T-cell (primary cell): ENCODE measurements around the gene SHB. TPM values are rescaled to one million over a fixed set of nuclear protein-coding genes. Genes with fewer than 3 reads are reported as not detected.

Experiments
- ATAC-seq, 4 experiments: fragments of 200-7000 bp in 3 of 4; fragments of 150-1000 bp in 1 of 4; cut with Tn5 transposase; replicated peaks in 1 of 4; 1 replicate in 3 of 4; 2 replicates in 1 of 4; pipeline ENCODE4 v1.10.0; 2021; ENCODE audit warnings: moderate library complexity in 3 of 4, mild to moderate bottlenecking in 2 of 4, moderate number of reproducible peaks in 1 of 4
- CTCF ChIA-PET, 2 donors: fragments of 300-600 bp; sonication (Branson Sonifier 250); formaldehyde crosslinking; loops; one replicate each; lab custom pipeline; 2022; ENCODE audit warnings: antibody characterized with exemption in 2 of 2; lab: Charles Lee
- POLR2A ChIA-PET, 2 donors: fragments of 300-600 bp; sonication (Branson Sonifier 250); formaldehyde crosslinking; loops; one replicate each; lab custom pipeline; 2022; ENCODE audit warnings: antibody characterized with exemption in 2 of 2; lab: Charles Lee
- DNase-seq, 35 experiments: peaks; one replicate each; pipeline versions ENCODE4 v3.0.0 to v3.0.0-alpha.2; 2013 to 2023
- H3K27ac ChIP-seq: one replicate; pipeline ENCODE4 v1.5.1; 2013; ENCODE audit warnings: low read length
- H3K27me3 ChIP-seq, 2 experiments: replicated peaks in 1 of 2; 1 replicate in 1 of 2; 2 replicates in 1 of 2; pipeline versions ENCODE4 v1.6.1 to v1.7.0; 2013; ENCODE audit warnings: low read length in 1 of 2, mixed read lengths in 1 of 2; ENCODE audit not compliant: control insufficient read depth in 2 of 2, insufficient read depth in 2 of 2; ENCODE audit errors: extremely low read depth in 1 of 2
- H3K36me3 ChIP-seq, 2 donors: 1 replicate in 1 of 2; 2 replicates in 1 of 2; pipeline versions ENCODE4 v1.6.1 to v1.7.0; 2013; ENCODE audit warnings: low read length in 1 of 2; ENCODE audit not compliant: control insufficient read depth in 2 of 2, insufficient read depth in 1 of 2; ENCODE audit errors: extremely low read depth in 1 of 2
- H3K4me1 ChIP-seq, 2 experiments: 1 replicate in 1 of 2; 2 replicates in 1 of 2; pipeline versions ENCODE4 v1.6.1 to v1.7.0; 2013; ENCODE audit warnings: low read length in 2 of 2, mixed read lengths in 1 of 2; ENCODE audit not compliant: insufficient read depth in 2 of 2, control insufficient read depth in 1 of 2; ENCODE audit errors: extremely low read depth in 1 of 2
- H3K4me3 ChIP-seq, 2 donors: 1 replicate in 1 of 2; 2 replicates in 1 of 2; pipeline versions ENCODE4 v1.5.1 to v1.7.0; 2013; ENCODE audit warnings: mild to moderate bottlenecking in 2 of 2, low read length in 1 of 2, moderate library complexity in 1 of 2; ENCODE audit not compliant: control insufficient read depth in 1 of 2; ENCODE audit errors: extremely low read depth in 1 of 2
- H3K9me3 ChIP-seq: 2 replicates; pipeline ENCODE4 v1.7.0; 2013
- H3K27ac Mint-ChIP-seq, 2 donors: one replicate each; pipeline ENCODE4 v1.8.0; 2020 to 2021; ENCODE audit warnings: mild to moderate bottlenecking in 2 of 2, mixed read lengths in 2 of 2
- H3K27me3 Mint-ChIP-seq, 2 donors: one replicate each; pipeline ENCODE4 v1.8.0; 2021 to 2022; ENCODE audit warnings: mixed read lengths in 2 of 2
- H3K36me3 Mint-ChIP-seq: one replicate; pipeline ENCODE4 v1.8.0; 2021; ENCODE audit warnings: mixed read lengths
- H3K4me1 Mint-ChIP-seq, 3 donors: one replicate each; pipeline ENCODE4 v1.8.0; 2020 to 2022; ENCODE audit warnings: mixed read lengths in 3 of 3, mild to moderate bottlenecking in 1 of 3
- H3K4me3 Mint-ChIP-seq, 3 donors: one replicate each; pipeline ENCODE4 v1.8.0; 2020 to 2022; ENCODE audit warnings: mild to moderate bottlenecking in 3 of 3, mixed read lengths in 3 of 3, moderate library complexity in 3 of 3
- H3K9me3 Mint-ChIP-seq, 3 donors: one replicate each; pipeline ENCODE4 v1.8.0; 2020 to 2022; ENCODE audit warnings: mixed read lengths in 3 of 3
- WGBS: methylation state at CpG from one replicate; pipeline ENCODE4 v1.1.5; 2013; ENCODE audit warnings: missing lambda C conversion rate; ENCODE audit not compliant: insufficient coverage; 5-methylcytosine and 5-hydroxymethylcytosine counted together
- total RNA-seq, 35 experiments: library from RNA in 6 of 35; stranded (reverse) in 6 of 35; fragments of 120-200 nt in 1 of 35; gene quantifications; one replicate each; pipeline versions ENCODE4 v1.2.1 to v1.2.4 and lab custom pipeline; 2013 to 2026

Gene SHB
- total RNA-seq, 5 donors from 2014 or later (not counting 1 experiment from before 2014, with no cell fraction given), result 1.2 to 1.5 (median 1.3) TPM

GRCh38 chr9:38101423-38101822, 32.4 kb upstream of the SHB start:
- ATAC-seq (no peak), DNase-seq (no peak)
- Mint-ChIP-seq H3K27me3 (peaks cover 25 to 34% of the 10 kb centered on the region in 2 donors), H3K9me3 (no peaks in the 10 kb centered on the region), H3K36me3 (no peaks in the 10 kb centered on the region), H3K4me3 (no peak overlapping the region), H3K27ac (no peak overlapping the region), H3K4me1 (no peaks in the 10 kb centered on the region)
- no peaks in the 10 kb centered on the region for H3K36me3 ChIP-seq
- WGBS, result no CpG with 5 or more reads among the region's 5 CpGs
- no peaks in the 10 kb centered on the region for H3K9me3 ChIP-seq
- H3K4me1 ChIP-seq, result no peaks in the 10 kb centered on the region
- H3K27ac ChIP-seq, result no peak overlapping the region
- H3K27me3 ChIP-seq, result peaks cover 0 to 4% of the 10 kb centered on the region in 2 experiments
- ChIA-PET CTCF (interaction anchor here in 1 of 2 donors (1.0 kb wide), 1 partner anchor 14 kb away, joined by 3 read pairs; no protein-coding TSS in a partner anchor), POLR2A (no interaction called here)
- H3K4me3 ChIP-seq, result no peak overlapping the region

GRCh38 chr9:38096238-38096805, 27.3 kb upstream of the SHB start:
- Histone ChIP-seq H3K27me3 (peaks cover 0 to 8% of the 10 kb centered on the region in 2 experiments), H3K36me3 (no peaks in the 10 kb centered on the region), H3K4me3 (no peak overlapping the region), H3K27ac (no peak overlapping the region), H3K9me3 (no peaks in the 10 kb centered on the region), H3K4me1 (no peaks in the 10 kb centered on the region)
- WGBS, result 75% methylated on average over 2 of the region's 5 CpGs
- no peaks in the 10 kb centered on the region for H3K36me3 Mint-ChIP-seq
- ChIA-PET POLR2A (no interaction called here), CTCF (interaction anchor here in 1 of 2 donors (0.6 kb wide), 1 partner anchor 177 kb away, joined by 6 read pairs; no protein-coding TSS in a partner anchor)
- ATAC-seq (no peak), DNase-seq (no peak)
- peaks cover 10 to 14% of the 10 kb centered on the region in 2 donors for H3K27me3 Mint-ChIP-seq
- H3K4me3 Mint-ChIP-seq, result no peak overlapping the region
- H3K27ac Mint-ChIP-seq, result no peak overlapping the region
- no peaks in the 10 kb centered on the region for H3K9me3 Mint-ChIP-seq
- H3K4me1 Mint-ChIP-seq, result no peaks in the 10 kb centered on the region

- no peak overlapping the region for H3K27ac Mint-ChIP-seq
- no peaks in the 10 kb centered on the region for H3K4me1 ChIP-seq
- H3K36me3 ChIP-seq, result no peaks in the 10 kb centered on the region
- no peak for ATAC-seq
- H3K36me3 Mint-ChIP-seq, result no peaks in the 10 kb centered on the region
- 90% methylated on average over 3 of the region's 4 CpGs for WGBS
- H3K4me1 Mint-ChIP-seq, result no peaks in the 10 kb centered on the region
- peaks cover 0 to 12% of the 10 kb centered on the region in 2 experiments for H3K27me3 ChIP-seq
- no peak for DNase-seq
- no peak overlapping the region for H3K27ac ChIP-seq
- peaks cover 4 to 12% of the 10 kb centered on the region in 2 donors for H3K27me3 Mint-ChIP-seq
- H3K9me3 ChIP-seq, result no peaks in the 10 kb centered on the region
- ChIA-PET POLR2A (no interaction called here), CTCF (no interaction called here)
- H3K4me3 ChIP-seq, result no peak overlapping the region
- no peak overlapping the region for H3K4me3 Mint-ChIP-seq
- no peaks in the 10 kb centered on the region for H3K9me3 Mint-ChIP-seq
Observed at GRCh38 chr9:38094165-38094564, 25.1 kb upstream of the SHB start.

- peaks cover 5 to 10% of the 10 kb centered on the region in 2 donors for H3K27me3 Mint-ChIP-seq
Observed at GRCh38 chr9:38092656-38093055, 23.6 kb upstream of the SHB start.

GRCh38 chr9:38092200-38092524, 23.1 kb upstream of the SHB start:
- H3K36me3 Mint-ChIP-seq, result no peaks in the 10 kb centered on the region
- DNase-seq, result no peak
- H3K4me3 ChIP-seq, result no peak overlapping the region
- no peaks in the 10 kb centered on the region for H3K4me1 ChIP-seq
- POLR2A ChIA-PET, result no interaction called here
- H3K9me3 Mint-ChIP-seq, result no peaks in the 10 kb centered on the region
- H3K27me3 Mint-ChIP-seq, result peaks cover 5 to 10% of the 10 kb centered on the region in 2 donors
- CTCF ChIA-PET, result interaction anchor here in 1 of 2 donors (0.7 kb wide), 1 partner anchor 199 kb away, joined by 3 read pairs; no protein-coding TSS in a partner anchor
- no peak for ATAC-seq
- WGBS, result no CpG with 5 or more reads among the region's 5 CpGs
- no peak overlapping the region for H3K27ac ChIP-seq
- no peak overlapping the region for H3K4me3 Mint-ChIP-seq
- H3K27ac Mint-ChIP-seq, result no peak overlapping the region
- peaks cover 0 to 12% of the 10 kb centered on the region in 2 experiments for H3K27me3 ChIP-seq
- peaks cover 0 to 5% (median 2%) of the 10 kb centered on the region in 3 donors for H3K4me1 Mint-ChIP-seq
- H3K36me3 ChIP-seq, result no peaks in the 10 kb centered on the region
- H3K9me3 ChIP-seq, result no peaks in the 10 kb centered on the region

More at GRCh38 chr9:38092656-38093055, 23.6 kb upstream of the SHB start:
- Histone ChIP-seq H3K27ac (no peak overlapping the region), H3K4me3 (no peak overlapping the region), H3K36me3 (no peaks in the 10 kb centered on the region), H3K27me3 (peaks cover 0 to 12% of the 10 kb centered on the region in 2 experiments), H3K9me3 (no peaks in the 10 kb centered on the region), H3K4me1 (no peaks in the 10 kb centered on the region)
- Mint-ChIP-seq H3K4me3 (no peak overlapping the region), H3K27ac (no peak overlapping the region), H3K36me3 (no peaks in the 10 kb centered on the region), H3K4me1 (peaks cover 0 to 5% (median 2%) of the 10 kb centered on the region in 3 donors), H3K9me3 (no peaks in the 10 kb centered on the region)
- DNase-seq (no peak), ATAC-seq (no peak)
- CTCF ChIA-PET, result no interaction called here
- POLR2A ChIA-PET, result no interaction called here
- WGBS, result no CpG with 5 or more reads among the region's 2 CpGs

GRCh38 chr9:38091310-38092199, 22.5 kb upstream of the SHB start:
- peaks cover 0 to 12% of the 10 kb centered on the region in 2 experiments for H3K27me3 ChIP-seq
- no peak for DNase-seq
- no peaks in the 10 kb centered on the region for H3K36me3 Mint-ChIP-seq
- POLR2A ChIA-PET, result no interaction called here
- H3K27ac ChIP-seq, result no peak overlapping the region
- CTCF ChIA-PET, result interaction anchor here in 1 of 2 donors (0.7 kb wide), 1 partner anchor 198 kb away, joined by 3 read pairs; no protein-coding TSS in a partner anchor
- no peaks in the 10 kb centered on the region for H3K9me3 ChIP-seq
- no peak for ATAC-seq
- H3K9me3 Mint-ChIP-seq, result no peaks in the 10 kb centered on the region
- no peaks in the 10 kb centered on the region for H3K36me3 ChIP-seq
- H3K4me1 Mint-ChIP-seq, result peaks cover 0 to 5% (median 2%) of the 10 kb centered on the region in 3 donors
- H3K27ac Mint-ChIP-seq, result no peak overlapping the region
- no peaks in the 10 kb centered on the region for H3K4me1 ChIP-seq
- H3K4me3 Mint-ChIP-seq, result no peak overlapping the region
- H3K27me3 Mint-ChIP-seq, result peaks cover 5 to 12% of the 10 kb centered on the region in 2 donors
- WGBS, result 75% methylated on average over 7 of the region's 7 CpGs
- H3K4me3 ChIP-seq, result no peak overlapping the region
